CD8-positive, alpha-beta memory T cell (primary cell): ENCODE results near the gene LCTL. TPM values are rescaled to one million over a fixed set of nuclear protein-coding genes. Genes with fewer than 3 reads are reported as not detected.
"Not testable (repeated sequence)": the region's sequence is repeated elsewhere in the genome, so short reads cannot be mapped to it uniquely, and the experiment has no call there.

Experiments
- CTCF ChIA-PET: fragments of 350-600 bp; sonication (Branson Sonifier 250); formaldehyde crosslinking; loops from one replicate; lab custom pipeline; 2021; ENCODE audit warnings: antibody characterized with exemption; lab: Charles Lee
- POLR2A ChIA-PET: fragments of 350-600 bp; sonication (Branson Sonifier 250); formaldehyde crosslinking; loops from one replicate; lab custom pipeline; 2021; ENCODE audit warnings: antibody characterized with exemption; lab: Charles Lee
- DNase-seq, 5 donors: peaks; one replicate each; pipeline versions ENCODE4 v3.0.0 to v3.0.0-alpha.2; 2020 to 2022; ENCODE audit warnings: mixed read lengths in 1 of 5
- H3K27ac ChIP-seq: one replicate; pipeline ENCODE4 v1.7.0; 2013; ENCODE audit warnings: low read depth, mild to moderate bottlenecking, low read length, moderate library complexity
- H3K27me3 ChIP-seq: 2 replicates; pipeline ENCODE4 v1.7.0; 2013; ENCODE audit warnings: low read length, mild to moderate bottlenecking; ENCODE audit not compliant: insufficient read depth, poor library complexity, severe bottlenecking
- H3K36me3 ChIP-seq: 2 replicates; pipeline ENCODE4 v1.7.0; 2013; ENCODE audit warnings: mild to moderate bottlenecking, low read length, moderate library complexity; ENCODE audit not compliant: insufficient read depth
- H3K4me1 ChIP-seq: 2 replicates; pipeline ENCODE4 v1.7.0; 2013; ENCODE audit warnings: mild to moderate bottlenecking, low read length, moderate library complexity; ENCODE audit not compliant: insufficient read depth
- H3K4me3 ChIP-seq: 2 replicates; pipeline ENCODE4 v1.7.0; 2013; ENCODE audit warnings: mild to moderate bottlenecking, low read length
- H3K9me3 ChIP-seq: 2 replicates; pipeline ENCODE4 v1.7.0; 2013; ENCODE audit warnings: mild to moderate bottlenecking, low read length
- H3K27ac Mint-ChIP-seq, 8 donors: one replicate each; pipeline ENCODE4 v1.8.0; 2020 to 2021; ENCODE audit warnings: mixed read lengths in 8 of 8, mild to moderate bottlenecking in 6 of 8, inconsistent platforms in 3 of 8, moderate library complexity in 3 of 8
- H3K27me3 Mint-ChIP-seq, 2 donors: one replicate each; pipeline ENCODE4 v1.8.0; 2020 to 2021; ENCODE audit warnings: mixed read lengths in 2 of 2, mild to moderate bottlenecking in 1 of 2, moderate library complexity in 1 of 2
- H3K36me3 Mint-ChIP-seq, 3 donors: one replicate each; pipeline ENCODE4 v1.8.0; 2020 to 2021; ENCODE audit warnings: mixed read lengths in 3 of 3, inconsistent platforms in 1 of 3, mild to moderate bottlenecking in 1 of 3
- H3K4me1 Mint-ChIP-seq, 3 donors: one replicate each; pipeline ENCODE4 v1.8.0; 2020 to 2021; ENCODE audit warnings: mixed read lengths in 3 of 3, inconsistent platforms in 1 of 3, mild to moderate bottlenecking in 1 of 3
- H3K4me3 Mint-ChIP-seq, 7 donors: one replicate each; pipeline ENCODE4 v1.8.0; 2020 to 2021; ENCODE audit warnings: mixed read lengths in 7 of 7, mild to moderate bottlenecking in 6 of 7, moderate library complexity in 4 of 7, inconsistent platforms in 2 of 7
- H3K9me3 Mint-ChIP-seq, 5 donors: one replicate each; pipeline ENCODE4 v1.8.0; 2020 to 2022; ENCODE audit warnings: mixed read lengths in 5 of 5, mild to moderate bottlenecking in 3 of 5, moderate library complexity in 2 of 5, inconsistent platforms in 1 of 5
- polyA plus RNA-seq: library from polyadenylated mRNA; unstranded; fragments of 300-500 nt; fragmentation: Illumina TruSeq; gene quantifications from one replicate; pipeline ENCODE4 v1.2.3, GENCODE V29; 2021
- total RNA-seq, 2 experiments: library from RNA; stranded (reverse); gene quantifications; one replicate each; pipeline ENCODE4 v1.2.3, GENCODE V29; 2021

The LCTL gene
- total and polyA plus RNA-seq, 3 experiments from 2014 or later: not detected

- DNase-seq: no peak
- CTCF ChIA-PET: interaction anchor here (2.6 kb wide), 1 partner anchor 115 kb away, joined by 9 read pairs; the partner anchor contains the start of gene MAP2K1
- Mint-ChIP-seq H3K9me3 (no peaks in the 10 kb centered on the region), H3K36me3 (peaks cover 8 to 76% (median 15%) of the 10 kb centered on the region in 3 donors), H3K27me3 (peaks cover 0 to 6% of the 10 kb centered on the region in 2 donors), H3K27ac (peak overlapping the region in 7 of 8 donors; percentile 87 to 100 (median 98)), H3K4me3 (peak overlapping the region; percentile 93 to 100 (median 98)), H3K4me1 (peaks cover 51 to 78% (median 72%) of the 10 kb centered on the region in 3 donors)
- Histone ChIP-seq H3K4me1 (peaks cover 38% of the 10 kb centered on the region), H3K36me3 (peaks cover 54% of the 10 kb centered on the region), H3K4me3 (no peak overlapping the region), H3K9me3 (no peaks in the 10 kb centered on the region), H3K27me3 (no peaks in the 10 kb centered on the region), H3K27ac (no peak overlapping the region)
- POLR2A ChIA-PET: interaction anchor here (0.6 kb wide), 1 partner anchor 621 kb away, joined by 17 read pairs; no protein-coding TSS in a partner anchor
Measured at GRCh38 chr15:66502491-66502890, 63.3 kb downstream of the LCTL start.

GRCh38 chr15:66500346-66500745, 65.5 kb downstream of the LCTL start:
- not testable (repeated sequence) for H3K4me3 ChIP-seq, H3K27me3 Mint-ChIP-seq, H3K27ac ChIP-seq, H3K9me3 ChIP-seq, H3K9me3 Mint-ChIP-seq, H3K27me3 ChIP-seq, DNase-seq
- Histone ChIP-seq H3K4me1 (peaks cover 51% of the 10 kb centered on the region), H3K36me3 (peaks cover 56% of the 10 kb centered on the region)
- ChIA-PET POLR2A (interaction anchor here (1.1 to 3.0 kb wide), 2 partner anchors 114 to 206 kb away, joined by 3 to 18 read pairs; partner anchors contain the start of gene MAP2K1), CTCF (interaction anchor here (1.3 to 4.8 kb wide), 4 partner anchors 28 to 207 kb away, joined by 3 to 95 read pairs (median 22); partner anchors contain the start of genes DIS3L and MAP2K1)
- Mint-ChIP-seq H3K4me1 (peaks cover 49 to 76% (median 74%) of the 10 kb centered on the region in 3 donors), H3K36me3 (peaks cover 8 to 89% (median 18%) of the 10 kb centered on the region in 3 donors), H3K4me3 (peak overlapping the region in 2 of 7 donors; percentile 4 to 76), H3K27ac (peak overlapping the region; percentile 17 to 98 (median 33))

- H3K4me3 ChIP-seq: no peak overlapping the region
- H3K27me3 ChIP-seq: no peaks in the 10 kb centered on the region
- CTCF ChIA-PET: interaction anchor here (0.8 to 4.8 kb wide), 26 partner anchors 10 to 629 kb away, joined by 3 to 95 read pairs (median 3); partner anchors contain the start of genes DIS3L, MAP2K1, RAB11A and TIPIN
- Mint-ChIP-seq H3K9me3 (no peaks in the 10 kb centered on the region), H3K4me3 (peak overlapping the region in 6 of 7 donors; percentile 96 to 99 (median 98)), H3K27ac (peak overlapping the region; percentile 98 to 99 (median 98)), H3K36me3 (peaks cover 8 to 88% (median 22%) of the 10 kb centered on the region in 3 donors), H3K4me1 (peaks cover 48 to 80% (median 79%) of the 10 kb centered on the region in 3 donors), H3K27me3 (no peaks in the 10 kb centered on the region)
- peak overlapping the region; percentile 8 for H3K27ac ChIP-seq
- H3K9me3 ChIP-seq: no peaks in the 10 kb centered on the region
- H3K4me1 ChIP-seq: peaks cover 50% of the 10 kb centered on the region
- DNase-seq: peak in 2 of 5 donors; percentile 48 to 54
- POLR2A ChIA-PET: interaction anchor here (0.7 to 3.0 kb wide), 3 partner anchors 17 to 112 kb away, joined by 3 to 18 read pairs (median 3); partner anchors contain the start of gene MAP2K1
- peaks cover 64% of the 10 kb centered on the region for H3K36me3 ChIP-seq
Measured at GRCh38 chr15:66498501-66499386, 67.1 kb downstream of the LCTL start.

Other genes starting within 250 kb of the LCTL start
- 10 to 100 TPM; 58.9 to 63.7 TPM for gene TIPIN, start 209.3 kb downstream of the LCTL start, total RNA-seq
- gene TIPIN, start 209.3 kb downstream of the LCTL start, polyA plus RNA-seq: 9.1 TPM
- 10 to 100 TPM; 69.2 to 72.2 TPM for gene MAP2K1, start 179.1 kb downstream of the LCTL start, total RNA-seq
- 45.3 TPM for gene MAP2K1, start 179.1 kb downstream of the LCTL start, polyA plus RNA-seq
- gene SNAPC5, start 68.2 kb downstream of the LCTL start, total RNA-seq: 10 to 100 TPM; 46.9 to 55.5 TPM
- 63.6 TPM for gene SNAPC5, start 68.2 kb downstream of the LCTL start, polyA plus RNA-seq
- 1,000 to 10,000 TPM; 4,419 to 4,492 TPM for gene RPL4, start 61.1 kb downstream of the LCTL start, total RNA-seq
- gene RPL4, start 61.1 kb downstream of the LCTL start, polyA plus RNA-seq: 1,182 TPM
- 10 to 100 TPM; 35.8 to 43.8 TPM for gene ZWILCH, start 60.7 kb downstream of the LCTL start, total RNA-seq
- gene ZWILCH, start 60.7 kb downstream of the LCTL start, polyA plus RNA-seq: 10.8 TPM
- gene SMAD6, start 136.2 kb upstream of the LCTL start, total RNA-seq: under 1 TPM; 0.04 to 0.26 TPM
- gene SMAD6, start 136.2 kb upstream of the LCTL start, polyA plus RNA-seq: not detected